GM19455 (cell line): ENCODE results near the gene HLCS.

Experiments used
- ATAC-seq: cut with Tn5 transposase; IDR thresholded peaks from one replicate; pipeline ENCODE4 v1.9.1; 2021; ENCODE audit not compliant: unreplicated experiment

HLCS gene

DNA sequence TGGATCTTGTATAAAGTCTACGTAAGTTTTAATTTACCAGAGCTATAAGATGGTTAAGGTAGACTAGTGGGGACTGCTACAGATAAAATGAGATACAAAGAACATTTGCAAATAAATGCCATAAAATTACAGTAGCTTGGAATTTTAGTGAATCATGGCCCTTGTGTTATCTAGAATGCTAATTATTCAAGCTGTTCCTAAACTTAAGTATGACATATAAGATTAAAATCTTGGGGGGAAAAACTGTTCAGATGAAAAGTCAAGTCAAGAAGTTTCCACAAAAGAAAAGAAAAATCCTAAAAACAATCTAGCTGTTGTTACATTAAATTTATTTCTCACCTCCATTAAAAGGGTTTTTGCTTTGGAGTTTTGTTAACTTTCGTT, 215.9 kb downstream of the HLCS start:
- ATAC-seq, result no peak

DNA sequence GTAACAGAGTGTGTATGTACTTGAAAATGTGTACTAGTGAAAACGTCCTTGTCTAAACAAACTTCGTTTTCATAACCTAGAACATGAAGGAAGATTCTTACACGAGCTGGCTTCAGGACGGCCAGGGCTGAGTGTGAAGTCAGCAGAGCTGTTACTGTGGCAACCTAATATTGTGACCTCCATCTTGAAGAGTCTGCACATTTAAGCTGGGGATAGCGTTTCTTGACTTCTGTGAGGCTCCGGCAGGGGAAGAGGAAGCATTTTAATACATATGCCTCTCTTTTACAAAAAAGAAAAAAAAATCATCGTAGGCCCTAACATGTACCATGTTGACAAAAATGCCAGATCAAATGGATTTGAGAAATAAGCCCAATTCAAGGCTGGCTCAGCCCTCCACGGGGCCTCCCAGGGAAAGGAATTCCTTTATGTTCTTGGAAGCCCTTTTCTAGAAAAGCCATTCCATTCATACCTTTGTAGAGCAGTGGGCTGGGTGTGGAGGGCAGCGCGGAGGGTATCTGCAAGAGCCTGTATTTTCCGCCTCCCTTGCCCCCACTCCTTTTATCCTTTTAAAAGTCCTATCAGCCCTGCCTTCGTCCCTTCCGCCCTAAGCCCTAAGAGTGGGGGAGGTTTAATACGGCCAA, 216.4 kb downstream of the HLCS start:
- ATAC-seq, result no peak

DNA sequence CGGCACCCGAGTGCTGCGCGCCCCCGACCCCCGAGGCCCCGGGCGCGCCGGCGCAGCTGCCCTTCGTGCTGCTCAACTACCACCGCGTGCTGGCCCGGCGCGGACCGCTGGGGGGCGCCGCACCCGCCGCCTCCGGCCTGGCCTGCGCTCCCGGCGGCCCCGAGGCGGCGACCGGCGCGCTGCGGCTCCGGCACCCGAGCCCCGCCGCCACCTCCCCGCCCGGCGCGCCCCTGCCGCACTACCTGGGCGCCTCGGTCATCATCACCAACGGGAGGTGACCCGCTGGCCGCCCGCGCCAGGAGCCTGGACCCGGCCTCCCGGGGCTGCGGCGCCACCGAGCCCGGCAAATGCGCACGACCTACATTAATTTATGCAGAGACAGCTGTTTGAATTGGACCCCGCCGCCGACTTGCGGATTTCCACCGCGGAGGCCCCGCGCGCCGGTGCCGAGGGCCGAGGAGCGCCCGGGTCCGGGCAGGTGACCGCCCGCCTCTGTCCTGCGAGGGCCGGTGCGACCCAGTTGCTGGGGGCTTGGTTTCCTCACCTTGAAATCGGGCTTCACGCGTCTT, 218.6 kb downstream of the HLCS start:
- no peak for ATAC-seq

DNA sequence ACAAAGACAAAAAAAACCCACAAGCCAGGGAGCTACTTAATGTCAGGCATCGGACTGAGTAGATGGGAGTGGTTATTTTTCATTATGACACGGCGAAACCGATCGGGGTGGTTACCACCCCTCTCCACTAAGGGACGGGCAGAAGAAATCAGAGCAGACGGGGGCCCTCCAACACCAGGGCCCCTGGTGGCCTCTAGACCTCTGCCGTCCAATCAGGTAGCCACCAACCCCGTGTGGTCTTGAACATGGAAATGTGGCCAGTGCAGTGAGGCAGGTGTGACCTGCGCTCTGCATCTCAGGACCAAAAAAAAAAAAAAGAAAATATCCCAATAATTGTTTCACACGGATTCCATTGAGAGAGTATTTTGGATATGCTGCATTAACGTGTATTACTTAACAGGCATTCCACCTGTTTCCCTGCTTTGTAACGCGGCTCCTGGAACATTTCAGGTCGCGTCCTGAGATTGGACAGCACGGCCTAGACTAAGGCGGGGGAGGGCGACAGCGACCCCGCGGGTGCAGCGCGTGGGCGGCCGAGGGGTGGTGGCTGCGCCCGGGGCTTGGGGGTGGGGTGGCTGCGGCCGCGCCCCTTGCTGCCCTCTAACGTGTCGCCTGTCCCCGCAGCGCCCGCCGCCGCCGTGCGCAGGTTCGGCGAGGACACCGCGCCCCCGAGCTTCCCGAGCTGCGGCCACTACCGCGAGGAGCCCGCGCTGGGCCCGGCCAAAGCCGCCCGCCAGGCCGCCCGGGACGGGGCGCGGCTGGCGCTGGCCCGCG, 219.2 kb downstream of the HLCS start:
- ATAC-seq, result no peak

DNA sequence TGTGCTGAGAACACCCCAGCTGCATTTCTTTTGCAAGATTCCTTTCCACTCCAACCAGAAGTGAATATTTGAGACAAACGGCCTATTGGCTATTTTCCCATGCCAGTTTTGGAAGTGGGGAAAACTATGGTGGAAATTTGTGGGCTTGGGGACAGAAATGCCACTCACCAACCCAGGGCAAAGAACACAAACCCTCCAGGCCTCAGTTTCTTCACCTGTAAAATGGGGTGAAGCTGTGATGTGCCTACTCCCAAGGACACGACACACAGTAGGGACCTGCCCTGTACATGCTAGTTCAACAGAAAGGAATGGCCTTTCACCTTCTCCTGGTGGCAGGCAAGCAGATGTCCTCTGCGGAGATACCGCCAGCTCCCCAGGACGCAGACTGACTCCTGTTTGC, 221.0 kb downstream of the HLCS start:
- ATAC-seq, result no peak

DNA sequence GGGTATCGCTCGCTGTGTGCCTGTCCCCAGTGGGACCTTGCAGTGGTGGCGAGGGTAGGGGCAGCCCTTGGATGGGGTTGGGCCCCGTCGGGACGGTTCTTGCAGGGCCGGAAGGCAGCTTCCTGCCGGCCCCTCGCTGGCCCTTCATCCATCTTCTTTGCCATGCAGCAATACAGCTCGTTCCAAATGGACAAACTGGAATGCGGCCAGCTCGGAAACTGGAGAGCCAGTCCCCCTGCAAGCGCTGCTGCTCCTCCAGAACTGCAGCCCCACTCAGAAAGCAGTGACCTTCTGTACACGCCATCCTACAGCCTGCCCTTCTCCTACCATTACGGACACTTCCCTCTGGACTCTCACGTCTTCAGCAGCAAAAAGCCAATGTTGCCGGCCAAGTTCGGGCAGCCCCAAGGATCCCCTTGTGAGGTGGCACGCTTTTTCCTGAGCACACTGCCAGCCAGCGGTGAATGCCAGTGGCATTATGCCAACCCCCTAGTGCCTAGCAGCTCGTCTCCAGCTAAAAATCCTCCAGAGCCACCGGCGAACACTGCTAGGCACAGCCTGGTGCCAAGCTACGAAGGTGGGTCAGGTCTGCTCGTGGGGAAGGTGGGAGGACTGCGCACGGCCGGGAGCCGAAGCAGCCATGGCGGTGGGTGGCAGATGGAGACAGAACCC, 221.8 kb downstream of the HLCS start:
- no peak for ATAC-seq

DNA sequence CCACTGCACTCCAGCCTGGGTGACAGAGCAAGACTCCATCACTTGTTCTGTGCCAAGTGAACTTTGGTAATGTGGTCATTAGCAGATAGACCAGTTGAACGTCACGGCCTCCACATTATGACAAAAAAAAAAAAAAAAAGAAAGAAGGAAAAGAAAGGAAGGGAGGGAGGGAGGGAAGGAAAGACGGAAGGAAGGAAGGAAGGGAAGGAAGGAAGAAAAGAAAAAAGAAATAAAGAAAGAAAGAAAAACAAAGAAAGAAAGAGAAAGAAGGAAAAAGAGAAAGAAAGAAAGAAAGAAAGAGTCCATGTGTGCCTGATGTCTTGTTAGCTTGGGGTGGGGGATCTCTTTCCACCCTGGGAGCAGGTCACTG, 222.3 kb downstream of the HLCS start:
- ATAC-seq, result no peak

DNA sequence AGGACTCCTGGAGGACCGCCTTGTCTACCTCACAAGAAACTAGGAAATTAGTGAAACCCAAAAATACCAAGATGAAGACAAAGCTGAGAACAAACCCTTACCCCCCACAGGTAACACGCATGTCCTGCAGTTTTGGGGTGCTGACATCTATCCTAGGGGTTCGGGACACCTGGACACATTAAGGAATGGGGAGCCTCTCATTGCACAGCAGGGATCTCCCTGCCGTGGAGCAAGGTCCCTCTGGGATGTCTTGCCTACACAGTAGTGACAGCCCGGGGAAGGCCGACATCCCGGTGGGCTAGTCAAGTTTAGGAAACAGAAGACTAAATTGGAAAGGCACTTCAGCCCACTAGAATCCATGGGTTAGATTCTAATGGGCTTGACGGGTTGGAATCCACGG, 223.0 kb downstream of the HLCS start:
- no peak for ATAC-seq

DNA sequence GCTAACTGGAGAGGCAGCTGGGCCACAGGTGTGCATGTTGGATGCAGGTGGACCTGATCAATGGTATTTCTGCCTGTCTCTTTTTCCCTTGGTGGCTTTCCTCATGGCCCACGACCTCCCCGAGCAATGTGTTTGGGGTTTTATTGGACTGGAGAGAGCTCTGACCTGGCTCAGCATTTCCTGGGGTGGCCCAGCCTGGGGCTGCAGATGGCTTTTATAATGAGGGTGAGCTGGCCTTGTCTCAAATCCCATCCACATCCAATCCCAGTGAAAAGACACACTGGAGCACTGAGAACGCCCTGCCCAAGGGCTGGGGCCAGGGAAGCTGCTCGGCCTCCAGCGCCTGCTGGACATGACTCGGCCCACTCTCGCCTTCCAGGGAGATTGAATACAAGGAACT, 223.5 kb downstream of the HLCS start:
- ATAC-seq, result no peak

DNA sequence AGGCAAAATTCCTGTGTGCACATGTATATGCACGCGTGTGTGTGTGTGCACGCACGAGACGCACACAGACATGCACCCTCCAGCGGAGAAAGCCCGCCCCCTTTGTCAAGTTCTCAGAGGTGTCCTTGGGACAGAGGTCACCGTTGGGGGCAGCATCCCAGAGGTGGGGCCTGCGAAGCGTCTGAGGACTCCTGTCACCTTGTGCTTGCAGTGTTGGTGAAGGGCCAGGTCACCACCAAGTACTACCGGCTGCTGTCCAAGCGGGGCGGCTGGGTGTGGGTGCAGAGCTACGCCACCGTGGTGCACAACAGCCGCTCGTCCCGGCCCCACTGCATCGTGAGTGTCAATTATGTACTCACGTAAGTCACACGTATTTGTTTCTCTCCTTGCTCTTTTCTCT, 225.0 kb downstream of the HLCS start:
- no peak for ATAC-seq

DNA sequence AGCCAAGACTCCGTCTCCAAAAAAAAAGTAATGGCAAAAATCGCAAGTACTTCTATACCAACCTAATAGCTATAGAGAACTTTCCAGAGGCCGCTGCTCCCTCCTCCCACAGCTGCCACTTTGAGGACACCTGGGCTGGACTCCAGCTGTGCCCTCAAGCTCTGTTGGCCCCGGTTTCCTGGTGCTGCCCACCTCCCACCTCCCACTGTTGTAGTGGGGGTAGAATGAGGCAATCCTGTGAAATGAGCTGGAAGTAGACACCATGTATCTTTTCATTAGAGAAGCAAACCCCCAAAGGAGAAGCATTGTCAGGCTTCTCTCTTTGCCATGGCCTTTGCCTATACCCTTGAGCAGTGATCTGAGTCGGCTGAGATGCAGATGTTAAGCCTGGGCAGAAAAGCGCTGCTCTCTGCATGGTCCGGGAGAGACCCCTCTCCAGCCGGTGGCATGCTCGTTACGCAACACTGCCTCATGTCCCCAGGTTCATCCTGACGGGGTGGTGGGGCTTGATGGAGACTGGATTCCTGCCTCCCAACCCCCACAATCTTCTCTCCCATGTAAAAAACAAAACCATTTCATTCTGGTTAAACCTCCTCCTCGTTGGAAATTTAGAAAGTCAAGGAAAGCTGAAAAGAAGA, 227.9 kb downstream of the HLCS start:
- no peak for ATAC-seq

DNA sequence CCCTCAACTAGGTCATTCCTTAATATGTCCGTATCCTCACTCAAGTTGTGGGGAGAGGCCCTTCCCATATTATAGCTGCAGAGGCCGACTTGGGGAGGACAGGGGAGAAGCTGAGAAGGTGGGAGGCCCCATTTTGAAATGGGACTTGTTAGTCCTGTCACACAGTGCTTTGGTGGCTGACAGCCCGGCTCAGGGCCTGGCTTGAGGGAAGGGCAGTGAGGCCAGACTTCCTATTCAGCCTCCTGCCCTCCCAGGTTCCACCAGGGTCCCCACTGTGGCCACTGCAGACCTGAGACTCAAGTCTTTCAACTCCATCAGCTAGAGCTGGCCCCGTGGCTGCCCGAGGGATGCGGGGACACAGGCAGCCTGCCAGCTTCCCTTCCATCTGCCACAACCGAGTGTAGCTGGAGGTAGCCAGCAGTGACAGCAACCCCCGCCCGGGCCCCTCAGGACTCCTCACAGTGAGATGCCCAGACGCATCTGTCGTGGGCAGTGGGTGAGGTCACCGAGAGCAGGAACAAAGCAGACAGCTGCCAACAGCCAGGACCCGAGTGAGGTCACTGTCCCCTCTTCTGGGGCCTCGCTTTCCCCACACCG, 230.6 kb downstream of the HLCS start:
- no peak for ATAC-seq

DNA sequence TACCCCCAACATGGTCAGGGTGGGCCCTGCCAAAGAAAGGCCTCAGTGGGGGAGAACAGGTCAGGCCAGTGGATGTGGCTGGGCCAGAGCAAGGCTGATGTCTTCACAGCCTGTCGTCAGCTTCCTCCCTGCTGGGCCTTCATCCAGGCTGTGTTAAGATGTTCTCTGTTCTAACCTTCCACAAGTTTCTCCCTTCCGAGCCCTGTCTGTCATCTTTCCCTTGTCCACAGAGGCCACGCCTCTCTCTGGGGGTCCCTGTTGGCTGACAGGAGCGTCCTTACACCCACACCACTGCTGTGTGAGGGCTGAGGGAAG, 231.3 kb downstream of the HLCS start:
- no peak for ATAC-seq

DNA sequence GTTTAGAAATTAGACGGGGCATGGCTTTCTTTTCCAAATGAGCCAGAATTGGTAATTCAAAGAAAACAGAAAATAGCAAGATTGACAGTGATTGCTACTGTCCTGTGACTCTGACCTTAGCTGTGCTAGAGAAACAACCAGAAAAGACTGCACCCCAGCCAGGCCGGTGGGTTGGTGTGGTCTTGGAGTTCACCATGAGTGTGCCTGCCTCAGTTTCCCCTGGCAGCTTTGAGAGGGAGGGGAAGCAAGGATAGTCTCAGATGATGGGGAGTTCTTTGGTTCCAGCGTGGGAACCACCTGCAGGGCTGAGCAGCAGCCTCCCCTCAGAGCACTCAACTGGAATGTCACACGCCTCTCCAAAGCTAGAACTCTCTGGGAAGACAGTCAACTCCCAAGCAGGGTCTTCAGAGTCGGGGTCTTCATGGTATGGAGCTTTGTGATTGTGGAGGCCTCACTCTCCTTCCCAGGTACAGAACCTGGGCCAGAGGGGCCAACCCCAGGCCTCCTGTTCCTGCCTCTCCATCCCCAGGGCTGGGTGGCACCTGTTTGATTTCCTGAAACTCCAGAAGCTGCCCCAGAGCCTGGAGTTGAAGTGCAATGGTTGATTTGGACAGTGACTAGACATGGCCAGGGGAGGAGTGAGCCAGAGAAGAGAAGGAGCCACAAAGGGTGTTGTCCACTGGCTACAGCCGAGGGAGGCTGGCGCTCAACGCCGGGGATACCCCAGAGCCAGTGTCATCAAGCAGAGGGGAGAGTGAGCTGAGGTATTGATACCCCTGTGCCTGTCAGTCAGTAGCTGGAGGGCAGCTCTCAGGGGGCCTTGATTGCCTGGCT, 231.9 kb downstream of the HLCS start:
- no peak for ATAC-seq

DNA sequence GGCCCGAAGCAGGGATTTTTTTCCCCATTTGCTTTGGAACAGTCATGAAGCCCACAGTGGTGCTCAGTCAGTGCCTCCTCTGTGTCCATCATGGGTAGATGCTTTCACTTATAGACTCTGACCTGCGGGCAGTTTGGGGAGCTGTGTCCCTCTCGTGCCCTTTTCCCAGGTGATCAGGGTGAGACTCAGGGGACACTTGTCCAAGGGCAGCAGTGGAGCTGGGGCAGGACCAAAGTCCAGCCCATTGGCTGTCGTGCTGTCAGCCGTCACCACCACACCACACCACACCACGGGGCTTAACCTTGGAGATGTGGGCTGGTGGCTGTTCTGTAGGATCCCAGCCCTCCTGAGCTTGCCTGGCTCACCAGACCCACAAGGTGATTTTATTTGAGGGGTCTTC, 232.6 kb downstream of the HLCS start:
- ATAC-seq, result no peak

DNA sequence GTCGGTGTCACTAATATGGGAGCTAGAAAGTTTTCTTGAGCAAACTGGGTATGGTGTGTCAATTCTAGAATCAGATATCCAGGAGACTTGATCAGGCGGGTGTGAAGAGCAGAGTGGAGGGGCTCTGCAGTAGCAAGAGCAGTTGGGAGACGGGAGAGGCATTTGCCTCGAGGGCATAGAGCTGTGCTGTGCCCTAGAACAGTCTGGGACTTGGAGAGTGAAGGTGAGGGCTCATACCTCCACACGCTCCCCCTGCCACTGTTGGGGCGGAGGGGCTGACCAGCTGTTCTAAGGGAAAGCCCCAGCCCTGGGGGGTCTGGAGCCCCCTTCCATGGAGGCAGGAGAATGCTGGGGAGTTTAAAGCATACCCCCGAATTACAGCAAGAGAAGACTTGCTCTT, 233.7 kb downstream of the HLCS start:
- no peak for ATAC-seq

DNA sequence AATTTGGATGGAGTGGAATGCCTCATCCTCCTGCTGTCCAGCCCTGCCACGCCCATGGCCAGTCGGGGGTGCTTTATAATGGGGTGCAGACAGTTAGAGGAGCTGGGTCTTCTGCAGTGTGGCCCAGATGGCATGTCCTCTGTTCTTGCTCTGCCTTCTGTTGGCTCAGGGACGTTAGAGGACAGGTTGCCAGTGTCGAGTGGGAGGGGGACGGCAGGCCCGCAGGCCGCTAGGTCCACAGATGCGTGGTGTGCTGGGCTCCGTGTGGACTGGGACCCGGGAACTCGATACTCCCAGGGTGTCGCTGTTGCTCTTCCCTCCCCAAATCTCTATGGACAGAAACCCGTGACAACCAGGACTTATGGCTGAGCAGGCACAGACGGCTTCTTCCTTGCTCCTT, 234.3 kb downstream of the HLCS start:
- ATAC-seq, result no peak

DNA sequence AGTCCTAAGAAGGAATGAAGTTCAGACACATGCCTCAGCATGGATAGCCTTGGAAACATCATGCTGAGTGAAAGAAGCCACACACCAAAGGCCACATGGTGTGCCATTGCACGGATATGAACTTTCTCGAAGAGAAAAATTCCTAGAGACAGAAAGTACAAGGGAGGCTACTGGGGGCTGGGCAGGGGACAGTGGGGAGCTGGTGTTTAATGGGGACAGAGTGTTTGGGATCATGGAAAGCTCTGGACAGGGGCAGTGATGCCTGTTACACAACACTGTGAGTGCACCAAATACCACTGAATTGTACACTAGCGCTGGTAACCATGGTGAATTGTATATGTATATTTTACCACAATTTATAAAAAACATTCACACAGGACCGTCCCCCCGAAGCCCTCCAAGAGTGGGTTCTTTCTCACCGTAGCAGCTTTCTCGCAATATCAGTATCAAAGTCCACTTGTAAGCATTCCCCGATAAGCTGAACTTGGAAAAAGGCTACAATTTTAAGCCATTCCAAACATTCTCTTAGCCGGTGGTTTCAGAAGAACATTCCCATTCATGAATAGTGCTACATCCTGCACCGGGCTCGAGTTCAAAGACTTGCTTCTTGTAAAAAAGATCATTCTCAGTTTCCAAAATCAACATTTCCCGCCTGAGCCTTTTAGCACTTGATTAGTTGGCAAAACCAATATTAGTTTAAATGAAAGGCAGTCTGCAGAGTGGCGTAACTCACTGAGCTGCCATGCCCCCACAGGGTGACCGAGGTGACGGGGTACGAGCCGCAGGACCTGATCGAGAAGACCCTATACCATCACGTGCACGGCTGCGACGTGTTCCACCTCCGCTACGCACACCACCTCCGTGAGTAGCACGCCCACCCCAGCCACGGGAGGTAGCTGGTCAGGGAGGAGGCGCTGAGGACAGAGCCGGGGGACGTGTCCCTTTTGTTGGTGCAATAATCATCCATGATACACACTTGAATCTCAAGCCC, 235.9 kb downstream of the HLCS start:
- no peak for ATAC-seq

DNA sequence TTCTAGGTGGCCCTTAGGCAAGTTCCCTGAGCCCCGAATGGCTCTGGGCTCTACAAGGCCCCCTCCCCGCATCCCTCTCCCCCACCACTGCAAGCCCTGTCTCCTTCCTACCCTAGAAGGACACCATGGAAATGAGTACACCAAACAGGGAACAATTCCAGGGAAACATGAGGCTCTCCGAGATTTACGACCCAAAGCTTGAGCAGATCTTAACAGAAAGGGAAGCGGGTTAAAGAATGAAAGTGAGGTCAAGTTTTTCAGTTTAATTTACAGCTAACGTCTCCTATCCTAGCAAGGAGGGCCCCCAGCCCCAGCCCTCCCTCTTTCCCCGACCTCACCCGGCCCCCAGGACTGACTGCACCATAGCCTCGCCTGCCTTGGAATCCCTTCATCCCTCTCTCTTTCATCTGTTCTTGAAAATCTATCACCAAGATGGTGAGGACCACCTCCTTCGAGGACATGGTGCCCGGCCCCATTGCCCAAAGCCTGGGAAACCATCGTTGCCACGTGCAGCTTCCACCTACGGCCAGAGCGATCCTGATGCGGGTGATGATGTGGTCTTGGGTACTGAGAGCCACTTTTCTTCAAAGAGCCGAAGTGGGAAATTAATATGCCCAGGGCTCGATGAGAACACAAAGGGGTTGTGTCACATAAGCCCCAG, 237.0 kb downstream of the HLCS start:
- ATAC-seq, result no peak
